Type B pancreatic cell (in vitro differentiated cells): ENCODE data around the gene FBN1. TPM values are rescaled to one million over a fixed set of nuclear protein-coding genes. Genes with fewer than 3 reads are reported as not detected.
A peak's percentile ranks its signal among the peaks of the same experiment; 100 is the strongest.

Experiments
- DNase-seq: peaks from one replicate; pipeline ENCODE4 v3.0.0; 2021; ENCODE audit warnings: mixed read lengths; ENCODE audit not compliant: unreplicated experiment; ENCODE audit errors: extremely low spot score
- H3K27ac Mint-ChIP-seq: 2 replicates; pipeline ENCODE4 v1.8.0; 2021; ENCODE audit warnings: mild to moderate bottlenecking, mixed read lengths
- H3K27me3 Mint-ChIP-seq: 2 replicates; pipeline ENCODE4 v1.8.0; 2021; ENCODE audit warnings: mixed read lengths
- H3K36me3 Mint-ChIP-seq: 2 replicates; pipeline ENCODE4 v1.8.0; 2021; ENCODE audit warnings: mixed read lengths
- H3K4me1 Mint-ChIP-seq: one replicate; pipeline ENCODE4 v1.8.0; 2021; ENCODE audit warnings: mixed read lengths; ENCODE audit not compliant: unreplicated experiment
- H3K4me3 Mint-ChIP-seq: 2 replicates; pipeline ENCODE4 v1.8.0; 2021; ENCODE audit warnings: mild to moderate bottlenecking, mixed read lengths
- H3K9me3 Mint-ChIP-seq: 2 replicates; pipeline ENCODE4 v1.8.0; 2021; ENCODE audit warnings: mixed read lengths
- long read RNA-seq: library from polyadenylated mRNA; unstranded; transcript quantifications from one replicate; pipeline ENCODE4 v2.0.0, GENCODE V29; 2020
- total RNA-seq: library from RNA; stranded (reverse); gene quantifications from 2 replicates; pipeline ENCODE4 v1.2.1, GENCODE V29; 2021; ENCODE audit warnings: low replicate concordance
- TF ChIP-seq, protein P1 (sequence below): fragments of 200-600 bp; sonication (generic); conservative IDR thresholded peaks from 2 replicates; pipeline ENCODE4 v1.5.0; 2021; ENCODE audit warnings: antibody characterized with exemption, mild to moderate bottlenecking

The FBN1 gene
- total RNA-seq: 7.9 and 58.4 TPM in 2 replicates
- long read RNA-seq, partial matches to known transcripts: 3 of 3 reads
- long read RNA-seq, other reads (novel, unspliced or antisense): 0 of 3 reads

DNA sequence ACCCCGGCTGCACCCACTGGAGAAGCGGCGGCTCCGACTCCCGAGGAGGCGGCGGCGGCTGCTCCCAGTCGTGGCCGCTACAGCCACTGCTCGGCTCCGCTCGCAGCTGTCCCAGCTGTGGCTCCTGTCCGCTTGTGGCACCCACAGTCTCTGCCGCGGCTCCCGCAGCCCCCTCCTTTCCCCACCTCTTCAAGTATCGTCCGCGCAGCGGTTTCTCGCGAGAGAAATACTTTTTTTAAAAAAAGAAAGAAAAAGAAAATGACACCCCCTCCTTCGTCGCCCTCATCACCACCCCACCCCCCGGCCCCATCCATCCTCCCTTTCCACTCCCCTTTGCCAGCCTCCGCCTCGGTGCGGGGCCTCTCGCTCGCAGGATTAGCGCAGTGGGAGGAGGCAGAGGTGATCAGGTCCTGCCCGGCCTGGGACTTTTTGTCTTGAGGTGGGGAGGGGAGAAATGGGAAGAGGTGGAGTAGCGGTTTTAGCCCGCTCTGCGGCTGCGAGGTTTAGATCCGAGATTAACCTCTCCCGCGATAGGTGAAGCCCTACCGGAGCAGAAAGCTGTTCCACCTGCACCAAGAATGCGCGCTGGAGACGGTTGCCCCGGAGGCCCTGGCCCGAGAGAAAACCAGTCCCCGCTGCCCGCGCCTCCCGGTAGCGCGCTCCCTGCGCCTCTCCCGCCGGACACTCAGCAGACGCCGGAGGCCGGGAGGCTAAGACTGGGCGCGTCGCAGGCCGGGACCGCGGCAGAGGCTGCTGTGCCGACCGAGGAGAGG is at the start of gene FBN1:
Gene FBN1, minus strand, starts transcription at position 152 of the 773 bp plus-strand sequence. CDS start 940 bp downstream, outside the sequence.
- peak within 1 kb of the TSS; percentile 61 for H3K27ac Mint-ChIP-seq
- H3K4me1 Mint-ChIP-seq: peaks cover 26% of the 10 kb centered on the region
- H3K27me3 Mint-ChIP-seq: peaks cover 51% of the 10 kb centered on the region
- TF ChIP-seq, protein P1, sequence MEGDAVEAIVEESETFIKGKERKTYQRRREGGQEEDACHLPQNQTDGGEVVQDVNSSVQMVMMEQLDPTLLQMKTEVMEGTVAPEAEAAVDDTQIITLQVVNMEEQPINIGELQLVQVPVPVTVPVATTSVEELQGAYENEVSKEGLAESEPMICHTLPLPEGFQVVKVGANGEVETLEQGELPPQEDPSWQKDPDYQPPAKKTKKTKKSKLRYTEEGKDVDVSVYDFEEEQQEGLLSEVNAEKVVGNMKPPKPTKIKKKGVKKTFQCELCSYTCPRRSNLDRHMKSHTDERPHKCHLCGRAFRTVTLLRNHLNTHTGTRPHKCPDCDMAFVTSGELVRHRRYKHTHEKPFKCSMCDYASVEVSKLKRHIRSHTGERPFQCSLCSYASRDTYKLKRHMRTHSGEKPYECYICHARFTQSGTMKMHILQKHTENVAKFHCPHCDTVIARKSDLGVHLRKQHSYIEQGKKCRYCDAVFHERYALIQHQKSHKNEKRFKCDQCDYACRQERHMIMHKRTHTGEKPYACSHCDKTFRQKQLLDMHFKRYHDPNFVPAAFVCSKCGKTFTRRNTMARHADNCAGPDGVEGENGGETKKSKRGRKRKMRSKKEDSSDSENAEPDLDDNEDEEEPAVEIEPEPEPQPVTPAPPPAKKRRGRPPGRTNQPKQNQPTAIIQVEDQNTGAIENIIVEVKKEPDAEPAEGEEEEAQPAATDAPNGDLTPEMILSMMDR: no peak
- H3K4me3 Mint-ChIP-seq: peak within 1 kb of the TSS; percentile 85
- H3K9me3 Mint-ChIP-seq: no peaks in the 10 kb centered on the region
- no peaks in the 10 kb centered on the region for H3K36me3 Mint-ChIP-seq
- DNase-seq: peak; percentile 80

DNA sequence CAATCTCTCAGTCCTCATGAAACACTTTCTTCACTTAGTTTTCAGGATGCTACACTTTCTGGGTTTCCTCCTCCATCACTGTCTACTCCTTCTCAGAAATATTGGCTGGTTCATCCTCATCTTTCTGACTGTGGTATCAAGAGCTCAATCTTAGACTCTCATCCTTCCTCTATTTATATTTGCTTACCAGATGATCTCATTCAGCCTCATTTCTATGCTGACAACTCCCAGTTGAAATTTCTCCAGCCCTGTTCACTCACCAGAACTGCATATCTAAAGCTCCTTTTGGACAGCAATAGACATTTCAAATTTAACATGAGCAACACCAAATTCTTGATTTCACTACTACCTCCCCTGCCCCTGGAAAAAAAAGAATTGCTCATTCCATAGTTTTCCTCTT is 48.0 kb upstream of the FBN1 start:
- no peak overlapping the region for H3K4me3 Mint-ChIP-seq
- no peak overlapping the region for H3K27ac Mint-ChIP-seq
- TF ChIP-seq, protein P1: no peak
- H3K36me3 Mint-ChIP-seq: no peaks in the 10 kb centered on the region
- no peaks in the 10 kb centered on the region for H3K27me3 Mint-ChIP-seq
- no peak for DNase-seq
- H3K4me1 Mint-ChIP-seq: no peaks in the 10 kb centered on the region
- H3K9me3 Mint-ChIP-seq: no peaks in the 10 kb centered on the region

DNA sequence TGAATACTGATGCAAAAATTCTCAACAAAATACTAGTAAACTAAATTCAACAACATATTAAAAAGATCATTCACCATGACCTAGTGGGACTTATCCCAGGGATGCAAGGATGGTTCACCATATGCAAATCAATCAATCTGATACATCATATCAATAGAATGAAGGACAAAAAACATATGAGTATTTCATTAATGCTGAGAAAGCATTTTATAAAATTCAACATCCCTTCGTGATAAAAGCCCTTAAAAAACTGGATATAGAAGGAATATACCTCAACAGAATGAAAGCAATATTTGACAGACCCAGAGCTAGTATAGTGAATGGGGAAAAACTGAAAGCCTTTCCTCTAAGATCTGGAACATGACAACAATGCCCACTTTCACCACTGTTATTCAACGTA is 43.0 kb upstream of the FBN1 start:
- TF ChIP-seq, protein P1: no peak
- no peaks in the 10 kb centered on the region for H3K36me3 Mint-ChIP-seq
- H3K4me3 Mint-ChIP-seq: no peak overlapping the region
- peaks cover 13% of the 10 kb centered on the region for H3K9me3 Mint-ChIP-seq
- no peak for DNase-seq
- no peak overlapping the region for H3K27ac Mint-ChIP-seq
- H3K4me1 Mint-ChIP-seq: no peaks in the 10 kb centered on the region
- H3K27me3 Mint-ChIP-seq: no peaks in the 10 kb centered on the region

DNA sequence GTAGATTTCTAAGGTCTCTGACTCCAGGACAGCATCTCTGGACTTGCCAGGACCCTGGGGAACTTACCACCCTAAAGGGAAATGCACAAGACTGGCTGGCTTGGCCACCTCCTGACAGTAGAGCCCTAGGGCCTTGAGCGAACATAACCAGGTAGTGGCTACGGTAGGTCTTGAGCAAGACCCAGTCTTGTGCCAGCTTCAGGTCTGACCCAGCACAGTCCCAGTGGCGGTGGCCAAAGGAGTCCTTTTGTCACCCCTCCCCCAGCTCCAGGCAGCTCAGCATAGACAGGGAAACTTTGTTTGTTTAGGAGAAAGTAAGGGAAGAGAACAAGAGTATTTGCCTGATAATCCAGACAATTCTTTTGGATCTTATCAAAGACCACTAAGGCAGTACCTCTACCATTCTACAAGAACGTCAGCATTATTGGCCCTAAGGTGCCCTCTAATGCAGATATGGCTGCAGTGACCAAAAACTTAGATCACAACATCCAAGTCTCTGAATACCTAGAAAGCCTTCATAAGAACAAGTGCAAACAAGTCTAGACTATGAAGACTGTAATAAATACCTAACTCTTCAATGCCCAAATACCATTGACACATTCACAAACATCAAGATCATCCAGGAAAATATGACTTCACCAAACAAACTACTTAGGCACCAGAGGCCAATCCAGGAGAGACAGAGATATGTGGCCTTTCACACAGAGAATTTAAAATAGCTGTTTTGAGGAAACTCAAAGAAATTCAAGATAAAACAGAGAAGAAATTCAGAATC is 38.7 kb upstream of the FBN1 start:
- no peak overlapping the region for H3K27ac Mint-ChIP-seq
- TF ChIP-seq, protein P1: no peak
- no peak overlapping the region for H3K4me3 Mint-ChIP-seq
- no peaks in the 10 kb centered on the region for H3K4me1 Mint-ChIP-seq
- H3K9me3 Mint-ChIP-seq: peaks cover 13% of the 10 kb centered on the region
- no peaks in the 10 kb centered on the region for H3K36me3 Mint-ChIP-seq
- no peak for DNase-seq
- H3K27me3 Mint-ChIP-seq: no peaks in the 10 kb centered on the region

DNA sequence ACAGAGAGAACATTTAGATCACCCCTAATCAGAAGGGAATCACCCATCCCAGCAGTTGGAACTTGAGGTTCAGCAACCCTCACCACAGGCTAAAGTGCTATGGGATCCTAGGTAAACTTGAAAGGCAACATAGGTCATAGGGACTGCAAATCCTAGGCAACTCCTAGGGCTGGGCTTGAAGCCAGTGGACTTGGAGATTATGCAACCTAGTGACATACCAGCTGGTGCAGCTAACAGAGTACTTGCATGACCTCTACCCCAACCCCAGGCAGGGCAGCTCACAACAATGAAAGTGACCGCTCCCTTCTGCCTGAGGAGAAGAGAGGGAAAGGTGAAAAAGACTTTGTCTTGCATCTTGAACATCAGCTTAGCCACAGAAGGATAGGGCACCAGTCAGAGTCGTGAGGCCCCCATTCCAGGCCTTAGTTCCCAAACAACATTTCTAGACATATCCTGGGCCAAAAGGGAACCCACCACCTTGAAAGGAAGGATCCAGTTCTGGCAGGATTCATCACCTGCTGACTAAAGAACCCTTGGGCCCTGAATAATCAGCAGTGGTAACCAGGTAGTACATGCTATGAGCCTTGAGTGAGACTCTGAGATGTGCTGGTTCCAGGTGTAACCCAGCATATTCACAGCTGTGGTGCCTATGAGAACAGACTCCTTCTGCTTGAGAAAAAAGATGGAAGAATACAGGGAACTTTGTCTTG is 37.6 kb upstream of the FBN1 start:
- no peak overlapping the region for H3K4me3 Mint-ChIP-seq
- TF ChIP-seq, protein P1: no peak
- H3K36me3 Mint-ChIP-seq: no peaks in the 10 kb centered on the region
- no peaks in the 10 kb centered on the region for H3K27me3 Mint-ChIP-seq
- H3K27ac Mint-ChIP-seq: no peak overlapping the region
- peaks cover 5% of the 10 kb centered on the region for H3K4me1 Mint-ChIP-seq
- DNase-seq: no peak
- peaks cover 10% of the 10 kb centered on the region for H3K9me3 Mint-ChIP-seq
